ENCODE results near the gene DHRSX.

GRCh38 chrX:2313864-2314640 is 186.7 kb downstream of the DHRSX start:
- TF ChIP-seq POLR2A (IDR thresholded peaks at IDR 0.05): no peak
- no peak for TF ChIP-seq CTCF (IDR thresholded peaks at IDR 0.05)
